T-helper 2 cell treated with Interferon-gamma antibody and Interleukin-4, amounts not matched to agents 5 μg/mL and 100 μg/mL, for 36 hours (primary cell): ENCODE data around the gene COPS9.

Experiments used
- DNase-seq: peaks from one replicate; pipeline ENCODE4 v3.0.0; 2021; ENCODE audit warnings: low spot score
- H3K27ac Mint-ChIP-seq: one replicate; pipeline ENCODE4 v1.8.0; 2021; ENCODE audit warnings: mild to moderate bottlenecking, mixed read lengths
- H3K27me3 Mint-ChIP-seq: one replicate; pipeline ENCODE4 v1.8.0; 2021; ENCODE audit warnings: low read depth, mixed read lengths
- H3K36me3 Mint-ChIP-seq: one replicate; pipeline ENCODE4 v1.8.0; 2021; ENCODE audit warnings: low read depth, mixed read lengths
- H3K4me1 Mint-ChIP-seq: one replicate; pipeline ENCODE4 v1.8.0; 2021; ENCODE audit warnings: low read depth, mixed read lengths
- H3K4me3 Mint-ChIP-seq: one replicate; pipeline ENCODE4 v1.8.0; 2022; ENCODE audit warnings: mild to moderate bottlenecking, moderate library complexity, mixed read lengths
- H3K9me3 Mint-ChIP-seq: one replicate; pipeline ENCODE4 v1.8.0; 2021; ENCODE audit warnings: mixed read lengths

The COPS9 gene

GRCh38 chr2:240129311-240129710 lies 6.8 kb downstream of the COPS9 start:
- Mint-ChIP-seq H3K4me3 (no peak overlapping the region), H3K27ac (no peak overlapping the region), H3K9me3 (no peaks in the 10 kb centered on the region), H3K27me3 (no peaks in the 10 kb centered on the region), H3K4me1 (peaks cover 2% of the 10 kb centered on the region), H3K36me3 (peaks cover 22% of the 10 kb centered on the region)
- no peak for DNase-seq

GRCh38 chr2:240128608-240129145 lies 7.4 kb downstream of the COPS9 start:
- Mint-ChIP-seq H3K36me3 (peaks cover 20% of the 10 kb centered on the region), H3K4me3 (no peak overlapping the region), H3K27me3 (no peaks in the 10 kb centered on the region), H3K9me3 (no peaks in the 10 kb centered on the region), H3K27ac (no peak overlapping the region), H3K4me1 (no peaks in the 10 kb centered on the region)
- DNase-seq, result no peak

- Mint-ChIP-seq H3K9me3 (no peaks in the 10 kb centered on the region), H3K27me3 (no peaks in the 10 kb centered on the region), H3K27ac (no peak overlapping the region), H3K4me1 (no peaks in the 10 kb centered on the region), H3K36me3 (peaks cover 17% of the 10 kb centered on the region), H3K4me3 (no peak overlapping the region)
- no peak for DNase-seq
These were observed 8.0 kb downstream of the COPS9 start for GRCh38 chr2:240127911-240128607.

- Mint-ChIP-seq H3K36me3 (peaks cover 15% of the 10 kb centered on the region), H3K27me3 (no peaks in the 10 kb centered on the region), H3K27ac (no peak overlapping the region), H3K9me3 (no peaks in the 10 kb centered on the region), H3K4me3 (no peak overlapping the region), H3K4me1 (no peaks in the 10 kb centered on the region)
- DNase-seq, result no peak
These were observed 8.8 kb downstream of the COPS9 start for GRCh38 chr2:240127191-240127750.

GRCh38 chr2:240126731-240127130 lies 9.4 kb downstream of the COPS9 start:
- Mint-ChIP-seq H3K4me1 (no peaks in the 10 kb centered on the region), H3K4me3 (no peak overlapping the region), H3K27me3 (no peaks in the 10 kb centered on the region), H3K9me3 (no peaks in the 10 kb centered on the region), H3K36me3 (peaks cover 12% of the 10 kb centered on the region), H3K27ac (no peak overlapping the region)
- DNase-seq, result no peak

- Mint-ChIP-seq H3K4me1 (no peaks in the 10 kb centered on the region), H3K36me3 (peaks cover 12% of the 10 kb centered on the region), H3K4me3 (no peak overlapping the region), H3K9me3 (no peaks in the 10 kb centered on the region), H3K27ac (no peak overlapping the region), H3K27me3 (no peaks in the 10 kb centered on the region)
- no peak for DNase-seq
These were observed 10.4 kb downstream of the COPS9 start for GRCh38 chr2:240125742-240126141.

GRCh38 chr2:240124651-240125030 lies 11.5 kb downstream of the COPS9 start:
- H3K36me3 Mint-ChIP-seq, result peaks cover 4% of the 10 kb centered on the region
- DNase-seq, result no peak
- H3K4me1 Mint-ChIP-seq, result no peaks in the 10 kb centered on the region
- no peak overlapping the region for H3K27ac Mint-ChIP-seq
- no peaks in the 10 kb centered on the region for H3K27me3 Mint-ChIP-seq
- no peaks in the 10 kb centered on the region for H3K9me3 Mint-ChIP-seq
- no peak overlapping the region for H3K4me3 Mint-ChIP-seq

GRCh38 chr2:240123821-240124650 lies 12.1 kb downstream of the COPS9 start:
- no peak for DNase-seq
- H3K4me1 Mint-ChIP-seq, result no peaks in the 10 kb centered on the region
- H3K27ac Mint-ChIP-seq, result no peak overlapping the region

GRCh38 chr2:240121675-240122074 lies 14.4 kb downstream of the COPS9 start:
- Mint-ChIP-seq H3K36me3 (no peaks in the 10 kb centered on the region), H3K27me3 (no peaks in the 10 kb centered on the region), H3K27ac (no peak overlapping the region), H3K9me3 (no peaks in the 10 kb centered on the region), H3K4me3 (no peak overlapping the region), H3K4me1 (no peaks in the 10 kb centered on the region)
- no peak for DNase-seq

More at GRCh38 chr2:240123821-240124650, 12.1 kb downstream of the COPS9 start:
- peaks cover 2% of the 10 kb centered on the region for H3K36me3 Mint-ChIP-seq
- no peaks in the 10 kb centered on the region for H3K27me3 Mint-ChIP-seq
- no peak overlapping the region for H3K4me3 Mint-ChIP-seq
- no peaks in the 10 kb centered on the region for H3K9me3 Mint-ChIP-seq

GRCh38 chr2:240121190-240121589 lies 14.9 kb downstream of the COPS9 start:
- no peak overlapping the region for H3K27ac Mint-ChIP-seq
- no peak overlapping the region for H3K4me3 Mint-ChIP-seq
- no peaks in the 10 kb centered on the region for H3K4me1 Mint-ChIP-seq
- H3K27me3 Mint-ChIP-seq, result peaks cover under 1% of the 10 kb centered on the region
- no peak for DNase-seq
- no peaks in the 10 kb centered on the region for H3K9me3 Mint-ChIP-seq
- H3K36me3 Mint-ChIP-seq, result no peaks in the 10 kb centered on the region

- no peak overlapping the region for H3K4me3 Mint-ChIP-seq
- no peaks in the 10 kb centered on the region for H3K36me3 Mint-ChIP-seq
- no peak for DNase-seq
- H3K27me3 Mint-ChIP-seq, result peaks cover 23% of the 10 kb centered on the region
- no peaks in the 10 kb centered on the region for H3K4me1 Mint-ChIP-seq
- no peaks in the 10 kb centered on the region for H3K9me3 Mint-ChIP-seq
- no peak overlapping the region for H3K27ac Mint-ChIP-seq
These were observed 21.9 kb downstream of the COPS9 start for GRCh38 chr2:240114233-240114632.

GRCh38 chr2:240112914-240113690 lies 23.0 kb downstream of the COPS9 start:
- H3K4me3 Mint-ChIP-seq, result no peak overlapping the region
- no peak overlapping the region for H3K27ac Mint-ChIP-seq
- no peaks in the 10 kb centered on the region for H3K36me3 Mint-ChIP-seq
- no peaks in the 10 kb centered on the region for H3K4me1 Mint-ChIP-seq
- peaks cover 23% of the 10 kb centered on the region for H3K27me3 Mint-ChIP-seq
- no peak for DNase-seq
- H3K9me3 Mint-ChIP-seq, result no peaks in the 10 kb centered on the region

- no peaks in the 10 kb centered on the region for H3K36me3 Mint-ChIP-seq
- no peak overlapping the region for H3K4me3 Mint-ChIP-seq
- no peaks in the 10 kb centered on the region for H3K9me3 Mint-ChIP-seq
- peaks cover 23% of the 10 kb centered on the region for H3K27me3 Mint-ChIP-seq
- H3K4me1 Mint-ChIP-seq, result no peaks in the 10 kb centered on the region
- H3K27ac Mint-ChIP-seq, result no peak overlapping the region
- DNase-seq, result no peak
These were observed 24.9 kb downstream of the COPS9 start for GRCh38 chr2:240111253-240111652.
